ENCODE data around the gene DAGLA.

The DAGLA gene

DNA sequence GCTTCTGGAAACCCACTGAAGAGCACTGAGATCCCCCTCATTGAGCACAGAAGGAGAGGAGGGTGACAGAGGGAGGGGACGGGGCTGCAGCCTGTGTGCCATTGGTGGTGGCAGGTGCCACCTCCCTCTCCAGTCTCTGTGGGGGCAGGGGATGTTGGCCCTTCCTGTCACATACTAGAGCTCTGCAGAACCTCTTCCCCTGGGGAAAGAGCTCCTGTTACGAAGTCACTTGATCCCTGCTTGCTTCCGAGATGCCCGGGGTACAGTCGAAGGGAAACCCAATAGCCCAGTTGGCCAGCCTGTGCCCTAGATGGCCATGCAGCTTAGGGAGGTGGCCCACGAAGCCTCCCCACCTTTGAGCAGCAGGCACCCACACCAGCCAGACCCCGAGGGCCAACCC, 29.4 kb downstream of the DAGLA start:
- DNase-seq (ENCODE audit: low read depth), result no peak

DNA sequence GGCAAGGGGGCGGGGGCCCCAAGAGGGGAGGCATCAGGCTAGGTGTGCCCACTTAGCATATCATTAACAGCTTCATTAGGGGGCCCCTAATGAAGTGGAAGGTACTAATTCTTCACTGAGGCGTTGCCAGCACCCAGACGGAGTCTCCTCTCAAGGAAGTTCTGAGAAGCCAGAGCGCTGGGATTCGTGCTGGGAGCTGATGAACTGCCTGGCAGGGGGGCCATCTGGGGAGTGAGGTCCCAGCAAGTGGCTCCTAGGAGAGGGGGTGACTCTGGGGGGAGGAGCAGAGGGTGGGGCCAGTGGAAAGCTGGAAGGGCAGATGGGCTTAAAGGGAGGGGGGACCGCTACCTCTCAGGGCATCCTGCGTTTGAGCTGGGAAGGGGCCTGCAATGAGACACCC, 29.8 kb downstream of the DAGLA start:
- DNase-seq (ENCODE audit: low read depth), result no peak

DNA sequence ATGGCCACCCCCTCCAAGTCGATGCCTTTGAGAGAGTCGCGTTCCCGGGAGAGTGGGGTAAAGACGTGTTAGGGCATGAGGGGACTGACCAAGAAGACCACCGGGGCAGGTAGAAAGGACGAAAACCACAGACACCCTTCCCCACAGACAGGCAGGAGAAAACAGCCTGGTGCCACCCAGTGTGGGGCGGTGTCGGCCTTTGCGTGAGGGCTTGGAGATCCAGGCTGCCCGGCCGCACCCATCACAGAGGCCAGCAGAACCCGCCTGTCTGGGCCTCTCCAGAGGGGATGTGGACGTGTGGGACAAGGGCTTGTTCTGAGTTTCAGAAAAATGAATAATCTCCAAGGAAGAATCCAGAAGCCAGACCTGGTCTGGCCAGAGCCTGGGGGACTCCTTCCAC, 30.8 kb downstream of the DAGLA start:
- DNase-seq (ENCODE audit: low read depth), result no peak

DNA sequence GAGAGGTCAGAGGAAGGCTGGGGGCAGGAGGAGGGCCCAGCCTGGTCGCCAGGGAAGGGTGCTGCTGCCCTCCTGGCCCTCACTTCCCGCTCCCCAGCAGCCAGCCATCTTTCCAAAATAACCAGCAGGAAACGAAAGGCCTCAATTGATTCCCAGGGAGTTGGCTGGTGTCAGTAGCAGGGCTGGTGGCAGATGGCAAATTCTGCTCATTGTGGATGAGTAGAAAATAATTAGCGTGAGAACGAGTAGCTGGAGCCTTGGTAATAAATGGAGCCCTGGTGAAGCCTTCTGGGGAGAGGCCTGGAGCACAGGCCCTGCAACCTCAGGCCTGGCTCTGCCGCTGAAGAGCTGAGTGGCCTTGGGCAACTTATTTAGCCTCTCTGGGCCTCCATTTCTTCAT, 31.3 kb downstream of the DAGLA start:
- DNase-seq (ENCODE audit: low read depth), result no peak

DNA sequence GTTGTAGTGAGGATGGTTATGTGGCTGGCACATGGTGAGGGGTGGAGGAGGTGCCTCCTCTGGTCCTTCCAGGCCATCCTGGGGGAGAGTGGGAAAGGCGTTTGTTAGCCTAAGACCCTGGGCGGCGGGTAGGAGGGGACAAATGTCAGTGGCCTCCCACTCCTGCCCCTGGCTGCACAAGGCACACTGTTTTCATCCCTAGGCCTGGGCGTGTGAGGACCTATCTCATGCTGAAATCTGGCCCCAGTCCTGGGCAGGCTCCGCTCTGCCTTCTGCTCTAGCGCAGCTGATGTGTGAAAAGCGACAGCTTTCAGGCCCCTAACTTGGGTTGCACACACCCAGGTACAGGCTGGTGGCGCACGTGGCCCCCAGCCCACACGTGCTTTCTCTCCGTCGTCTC, 32.1 kb downstream of the DAGLA start:
- no peak for DNase-seq (ENCODE audit: low read depth)

DNA sequence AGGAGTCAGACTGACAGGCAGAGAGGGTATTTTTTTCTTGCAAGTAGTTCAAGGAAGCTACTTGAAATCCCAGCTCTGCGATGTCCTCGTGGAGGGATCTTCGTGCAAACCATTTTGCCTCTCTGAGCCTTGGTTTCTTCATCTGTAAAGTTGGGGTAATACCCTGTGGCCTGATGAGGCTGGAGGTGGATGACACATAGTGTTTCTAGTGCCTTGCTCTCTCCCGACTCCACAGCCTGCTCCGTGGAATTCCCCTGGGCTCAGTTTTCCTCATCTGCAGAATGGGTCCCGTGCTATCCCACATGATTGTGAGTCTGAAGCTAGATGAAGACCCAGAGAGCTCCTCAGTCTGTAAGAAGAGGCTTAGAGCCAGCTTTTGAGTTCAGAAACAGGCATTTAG, 32.7 kb downstream of the DAGLA start:
- DNase-seq (ENCODE audit: low read depth), result no peak

DNA sequence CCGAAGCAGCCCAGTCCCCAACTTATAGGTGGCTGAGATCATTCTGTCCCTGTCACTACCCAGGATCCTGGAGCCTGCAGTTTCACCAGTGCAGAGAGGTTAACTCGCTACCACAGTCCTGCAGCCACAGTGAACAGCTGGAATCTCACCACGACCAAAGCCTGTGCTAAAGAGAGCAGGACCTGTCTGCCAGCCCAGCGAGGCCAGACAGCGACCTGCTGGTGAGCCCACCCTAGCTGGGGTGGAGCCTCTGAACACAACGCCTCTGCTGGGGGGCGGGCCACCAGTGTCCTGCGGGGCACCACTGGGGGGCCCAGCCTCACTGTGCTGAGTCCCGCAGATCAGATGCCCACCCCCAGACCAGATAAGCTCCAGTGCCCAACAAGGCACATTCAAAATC, 33.3 kb downstream of the DAGLA start:
- DNase-seq (ENCODE audit: low read depth), result no peak

DNA sequence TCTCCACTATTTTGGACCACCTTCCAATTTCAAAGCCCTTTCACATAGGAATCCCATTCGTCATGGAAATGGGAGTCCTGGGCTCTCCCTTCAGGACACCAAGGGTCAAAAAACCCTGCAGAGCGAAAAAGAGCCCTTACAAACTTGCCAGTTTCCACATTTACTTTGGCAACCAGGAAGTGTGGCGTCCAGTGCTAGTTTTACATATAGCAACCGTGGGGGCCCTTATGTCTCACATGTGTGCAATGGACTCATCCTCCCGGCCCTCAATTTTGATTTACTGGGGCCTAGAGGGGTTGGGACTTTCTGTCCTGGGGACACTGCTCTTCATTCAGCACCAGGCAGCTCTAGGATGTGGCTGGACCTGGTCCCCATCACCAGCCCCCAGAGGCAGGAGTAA, 33.7 kb downstream of the DAGLA start:
- DNase-seq (ENCODE audit: low read depth), result no peak

DNA sequence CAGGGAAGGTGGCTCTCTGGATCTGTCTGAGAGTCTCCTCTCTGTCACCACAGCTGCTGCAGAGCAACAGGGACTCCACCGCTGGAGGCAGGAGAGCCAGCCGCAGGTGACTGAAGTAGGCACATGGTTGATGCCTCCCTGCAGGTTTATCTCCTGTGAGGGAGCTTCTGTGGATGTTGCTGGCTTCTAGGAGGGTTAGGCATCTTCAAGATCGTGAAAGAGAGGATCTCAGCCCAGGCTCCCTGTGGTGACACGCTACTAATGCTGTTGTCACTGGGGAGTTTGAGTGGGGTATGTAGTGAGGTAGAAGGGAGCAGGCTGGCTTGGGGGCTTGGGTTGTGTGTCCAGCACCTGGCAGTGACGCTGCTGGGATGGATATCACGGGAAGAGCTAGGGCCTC, 34.1 kb downstream of the DAGLA start:
- DNase-seq (ENCODE audit: low read depth), result no peak

DNA sequence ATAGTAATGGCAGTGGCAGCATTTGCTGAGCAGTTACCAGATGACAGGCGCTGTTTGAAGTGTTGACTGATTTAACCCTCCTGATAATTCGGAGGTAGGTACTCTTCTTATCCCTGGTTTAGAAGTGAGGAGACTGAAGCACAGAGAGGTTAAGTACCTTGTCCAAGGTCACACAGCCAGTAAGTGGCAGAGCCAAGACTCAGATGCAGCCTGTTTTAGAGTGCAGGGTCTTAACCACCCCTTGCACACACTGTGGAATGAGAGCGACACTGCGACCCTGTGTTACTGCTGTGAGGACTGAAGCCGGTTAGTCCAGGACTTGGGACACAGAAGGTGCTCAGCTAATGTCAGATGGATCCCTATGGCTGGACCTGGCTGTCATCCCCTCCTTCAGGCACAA, 34.7 kb downstream of the DAGLA start:
- no peak for DNase-seq (ENCODE audit: low read depth)

DNA sequence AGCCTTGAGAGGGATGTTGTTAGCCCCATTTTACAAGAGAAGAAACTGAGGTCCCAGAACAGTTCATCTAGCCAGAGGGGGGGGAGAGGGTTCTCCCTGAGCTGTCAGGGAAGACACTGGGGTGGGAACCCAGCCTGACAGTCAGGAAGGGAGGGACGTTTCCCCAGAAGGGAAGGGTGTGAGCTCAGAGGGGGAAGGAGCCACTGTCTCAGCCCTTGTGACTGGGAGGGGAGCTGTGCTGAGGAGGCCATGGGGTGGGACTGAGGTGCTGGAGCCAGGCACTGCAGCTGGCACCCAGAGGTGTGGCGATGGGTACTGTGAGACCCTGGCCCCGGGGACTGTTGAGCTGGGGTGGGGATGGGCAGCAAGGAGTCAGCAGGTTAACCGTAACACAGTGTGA, 35.7 kb downstream of the DAGLA start:
- no peak for DNase-seq (ENCODE audit: low read depth)

DNA sequence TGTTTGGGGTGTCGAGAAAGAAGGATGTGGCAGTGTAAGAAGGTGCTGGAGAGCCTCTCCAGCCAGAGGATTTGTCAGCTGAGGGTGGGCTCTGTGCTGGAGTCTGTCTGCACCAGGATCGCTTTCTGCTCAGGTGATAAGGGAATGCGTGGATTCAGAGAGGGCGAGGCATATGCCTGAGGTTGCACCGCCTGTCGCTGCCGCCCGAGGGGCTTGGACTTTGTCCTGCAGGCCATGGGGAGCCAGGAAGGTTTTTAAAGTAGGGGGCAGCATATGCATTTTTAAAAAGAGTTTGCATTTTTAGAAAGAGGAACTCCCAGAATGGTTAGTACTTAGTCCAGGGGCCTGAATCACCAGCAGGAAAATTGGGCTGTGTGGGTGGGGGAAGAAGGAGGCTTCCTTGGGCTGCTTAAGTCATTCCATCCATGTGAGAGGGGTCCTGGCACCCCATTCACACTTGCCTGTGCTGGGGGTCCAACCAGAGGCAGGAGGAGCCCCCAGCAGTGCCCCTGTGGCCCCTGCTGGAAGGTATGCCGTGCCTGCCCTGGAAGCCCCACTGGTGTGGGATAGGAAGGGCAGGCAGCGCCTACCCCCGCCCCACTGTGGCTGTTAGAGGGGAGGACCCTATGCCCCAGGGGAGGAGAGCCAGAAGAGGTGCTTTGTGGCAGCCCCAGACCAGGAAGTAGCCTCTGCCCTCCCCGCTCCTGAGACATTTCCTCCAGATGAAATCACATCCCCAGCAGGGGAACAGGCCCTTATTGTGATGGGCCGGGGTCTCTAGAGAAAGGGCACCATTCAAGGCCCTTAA, 36.5 kb downstream of the DAGLA start:
- DNase-seq (ENCODE audit: low read depth), result no peak

DNA sequence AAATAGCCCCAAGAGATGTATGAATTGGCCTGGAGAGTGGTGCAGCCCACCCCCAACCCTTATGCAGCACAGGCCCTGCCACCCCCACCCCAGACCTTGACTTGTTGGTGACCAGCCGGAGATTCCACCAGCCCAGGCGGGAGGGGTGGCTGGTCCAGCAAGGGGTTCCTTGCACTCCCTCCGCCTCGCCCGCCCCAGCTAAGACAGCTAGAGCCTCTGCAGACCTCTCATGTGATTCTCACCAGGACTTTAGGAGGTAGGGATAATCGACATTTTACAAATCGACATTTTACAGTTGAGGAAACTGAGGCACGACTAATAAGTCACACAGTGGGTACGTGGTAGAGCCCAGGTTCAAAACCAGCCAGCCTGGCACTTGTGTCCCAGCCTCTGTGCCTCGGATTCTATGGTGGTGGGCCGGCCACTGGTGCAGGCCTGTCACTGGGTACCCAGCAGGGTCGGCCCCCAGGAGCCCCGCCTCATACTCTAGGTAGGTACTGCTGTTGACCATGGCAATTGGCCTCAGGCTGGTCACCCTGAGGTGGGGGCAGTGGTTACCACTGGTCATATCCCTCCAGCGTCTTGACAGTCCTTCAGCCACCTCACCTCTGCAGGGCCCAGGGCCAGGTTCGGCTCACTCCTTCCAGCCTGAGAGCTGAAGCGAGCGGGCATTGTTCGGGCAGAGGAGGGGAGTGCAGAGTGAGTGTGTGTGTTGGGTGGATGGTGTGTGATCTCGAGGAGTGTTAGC, 37.3 kb downstream of the DAGLA start:
- DNase-seq (ENCODE audit: low read depth), result no peak

DNA sequence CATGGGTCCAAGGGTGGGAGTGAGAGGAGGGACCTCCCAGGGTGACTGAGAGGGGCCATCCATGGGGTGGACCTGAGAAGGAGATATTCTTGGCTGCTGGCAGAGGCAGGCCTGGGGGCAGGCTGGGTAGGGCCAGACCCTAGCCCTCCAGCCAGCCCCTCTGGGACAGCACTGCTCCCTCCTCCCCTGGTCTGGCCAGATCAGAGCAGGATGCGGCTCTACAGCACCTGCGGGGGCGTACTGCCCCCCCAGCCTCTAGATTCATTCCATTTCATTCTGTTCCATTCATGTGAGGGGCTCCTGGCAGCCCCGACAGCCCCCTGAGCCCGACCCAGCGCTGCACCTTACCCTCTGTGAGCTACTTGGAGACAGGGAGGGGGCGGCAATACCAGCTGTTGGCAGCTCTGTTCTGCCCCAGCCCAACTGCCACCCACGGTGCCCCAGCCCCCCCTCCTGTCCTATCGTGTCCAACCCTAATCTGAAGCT, 37.9 kb downstream of the DAGLA start:
- DNase-seq (ENCODE audit: low read depth), result no peak

DNA sequence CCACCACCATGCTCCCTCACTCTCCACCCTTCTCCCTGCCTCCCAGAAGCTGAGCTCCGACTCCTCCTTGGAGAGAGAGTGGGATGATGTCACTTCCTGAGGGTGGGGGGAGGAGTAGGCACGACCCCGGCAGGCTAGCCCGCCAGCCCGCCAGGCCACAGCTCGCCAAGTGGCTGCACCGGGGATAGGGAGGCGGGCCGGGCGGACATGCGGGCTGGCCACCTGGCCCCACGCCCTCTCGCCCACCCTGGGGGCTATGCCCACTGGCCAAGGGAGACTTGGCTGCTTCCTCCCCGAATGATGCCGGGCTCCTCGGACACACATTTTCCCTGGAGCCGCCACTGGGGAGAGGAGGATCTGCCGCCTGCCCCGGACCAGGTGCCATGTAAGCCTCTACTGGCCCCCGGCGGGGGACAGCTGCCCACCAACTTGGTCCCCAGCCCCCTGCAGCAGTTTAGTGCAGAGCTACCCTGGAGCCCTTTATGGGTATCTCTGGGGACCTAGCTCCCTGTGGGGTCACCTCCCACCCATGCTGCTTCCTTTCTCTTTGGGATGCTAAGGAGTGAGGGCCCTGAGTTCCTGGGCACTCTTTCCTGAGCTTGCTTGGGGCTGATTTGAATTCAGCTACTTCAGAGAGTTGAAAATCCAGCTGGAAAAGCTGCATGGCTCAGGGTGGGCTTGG, 38.6 kb downstream of the DAGLA start:
- no peak for DNase-seq (ENCODE audit: low read depth)

DNA sequence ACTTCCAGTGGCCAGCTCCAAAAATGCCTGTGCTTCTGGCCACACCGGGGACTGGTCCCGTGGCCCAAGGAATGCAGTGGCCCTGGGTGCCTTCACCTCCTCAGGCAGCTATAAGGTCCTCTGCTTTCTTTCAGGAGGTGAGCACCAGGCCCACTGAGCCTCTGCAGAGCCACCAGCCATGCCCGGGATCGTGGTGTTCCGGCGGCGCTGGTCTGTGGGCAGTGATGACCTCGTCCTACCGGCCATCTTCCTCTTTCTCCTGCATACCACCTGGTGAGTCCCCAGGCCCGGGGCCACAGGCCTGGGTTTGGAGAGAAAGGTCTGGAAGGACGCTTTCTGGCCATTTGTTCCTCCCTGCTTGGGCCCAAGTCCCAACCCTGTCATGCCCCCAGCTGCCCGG, 39.8 kb downstream of the DAGLA start:
- no peak for DNase-seq (ENCODE audit: low read depth)

DNA sequence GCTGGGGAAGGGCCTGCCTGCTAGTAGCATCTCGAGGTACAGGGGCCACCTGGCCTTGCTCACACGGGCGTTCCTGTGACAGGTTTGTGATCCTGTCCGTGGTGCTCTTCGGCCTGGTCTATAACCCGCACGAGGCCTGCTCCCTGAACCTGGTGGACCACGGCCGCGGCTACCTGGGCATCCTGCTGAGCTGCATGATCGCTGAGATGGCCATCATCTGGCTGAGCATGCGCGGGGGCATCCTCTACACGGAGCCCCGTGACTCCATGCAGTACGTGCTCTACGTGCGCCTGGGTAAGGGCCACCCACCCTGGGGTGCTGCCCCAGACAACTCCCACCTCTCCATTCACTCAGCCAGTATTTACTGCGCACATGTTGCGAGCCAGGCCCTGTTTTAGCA, 40.4 kb downstream of the DAGLA start:
- DNase-seq (ENCODE audit: low read depth), result no peak

DNA sequence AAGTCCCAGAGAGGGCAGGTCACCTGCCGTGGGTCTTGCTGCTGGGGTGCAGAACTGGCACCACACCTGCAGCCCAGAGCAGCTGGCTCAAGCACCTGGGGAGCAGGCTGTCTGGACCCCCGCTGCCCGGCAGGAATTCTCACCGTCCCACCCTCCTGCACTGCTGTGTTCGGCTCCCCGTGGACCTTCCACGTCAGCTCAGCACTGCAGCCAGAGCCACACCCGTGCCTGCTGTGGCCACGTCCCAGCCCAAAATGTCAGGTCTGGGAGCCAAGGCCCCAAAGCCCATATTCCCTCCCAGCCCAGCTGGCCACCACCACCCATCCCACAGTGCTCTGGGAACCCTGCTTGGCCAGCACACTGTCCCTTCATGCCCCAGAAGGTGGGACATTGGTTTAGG, 44.2 kb downstream of the DAGLA start:
- no peak for DNase-seq (ENCODE audit: low read depth)

DNA sequence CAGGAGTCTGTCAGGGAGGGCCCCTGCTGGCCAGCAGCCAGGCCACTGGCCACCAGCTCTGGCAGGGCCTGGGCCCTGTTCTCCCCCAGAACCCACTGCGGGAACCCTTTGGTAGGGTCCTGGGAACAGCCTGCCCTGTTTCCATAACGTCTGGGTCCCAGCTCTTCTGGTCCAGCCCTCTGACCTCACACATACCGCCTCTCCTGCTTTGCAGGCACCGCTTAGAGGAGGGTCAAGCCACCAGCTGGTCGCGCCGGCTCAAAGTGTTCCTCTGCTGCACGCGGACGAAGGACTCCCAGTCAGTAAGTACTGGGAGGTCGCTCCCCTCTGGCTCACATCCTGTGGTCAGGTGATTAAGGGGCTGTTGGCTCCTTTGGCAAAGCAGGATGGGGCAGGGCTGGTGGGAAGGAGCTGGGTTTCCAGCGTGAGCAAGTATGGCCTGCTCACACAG, 45.6 kb downstream of the DAGLA start:
- DNase-seq (ENCODE audit: low read depth), result no peak

DNA sequence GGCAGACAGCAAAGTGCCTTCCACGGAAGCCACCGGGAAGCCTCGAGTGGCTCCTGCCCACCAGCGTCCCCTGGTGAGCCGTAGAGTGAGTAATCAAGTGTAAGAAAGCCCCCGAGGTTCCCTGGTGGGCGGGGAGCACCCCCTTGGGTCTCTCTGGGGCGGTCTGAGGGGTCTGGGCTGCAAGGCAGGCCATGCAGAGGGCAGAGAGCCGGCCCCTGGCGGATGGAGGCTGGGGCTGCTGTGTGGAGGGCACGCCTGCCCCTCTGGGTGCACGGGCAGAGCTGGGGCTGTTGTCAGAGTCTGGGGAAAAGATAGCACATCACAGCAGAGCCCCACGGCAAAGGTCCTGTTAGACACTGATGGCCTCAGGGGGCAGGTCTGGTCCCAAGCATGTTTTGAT, 46.6 kb downstream of the DAGLA start:
- no peak for DNase-seq (ENCODE audit: low read depth)

DNA sequence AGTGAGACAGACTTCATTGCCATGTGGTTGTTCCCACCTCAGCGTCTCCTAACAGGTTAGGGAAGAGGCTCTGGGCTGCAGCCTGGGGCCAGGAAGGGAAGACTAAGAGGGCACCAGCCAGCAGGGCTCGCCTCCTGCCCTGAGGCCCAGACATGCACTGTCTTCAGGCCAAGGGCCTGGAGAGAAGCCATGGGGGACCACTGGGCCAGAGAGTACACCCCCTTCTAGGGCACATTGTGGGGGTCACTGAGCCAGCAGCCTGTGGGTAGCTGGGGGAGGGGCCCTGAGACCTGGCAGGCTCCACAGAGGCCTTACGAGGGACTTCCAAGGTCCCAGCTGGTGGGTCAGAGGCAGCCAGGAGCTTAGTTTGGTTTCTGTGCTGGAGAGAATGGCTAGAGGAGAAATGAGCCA, 47.2 kb downstream of the DAGLA start:
- no peak for DNase-seq (ENCODE audit: low read depth)

DNA sequence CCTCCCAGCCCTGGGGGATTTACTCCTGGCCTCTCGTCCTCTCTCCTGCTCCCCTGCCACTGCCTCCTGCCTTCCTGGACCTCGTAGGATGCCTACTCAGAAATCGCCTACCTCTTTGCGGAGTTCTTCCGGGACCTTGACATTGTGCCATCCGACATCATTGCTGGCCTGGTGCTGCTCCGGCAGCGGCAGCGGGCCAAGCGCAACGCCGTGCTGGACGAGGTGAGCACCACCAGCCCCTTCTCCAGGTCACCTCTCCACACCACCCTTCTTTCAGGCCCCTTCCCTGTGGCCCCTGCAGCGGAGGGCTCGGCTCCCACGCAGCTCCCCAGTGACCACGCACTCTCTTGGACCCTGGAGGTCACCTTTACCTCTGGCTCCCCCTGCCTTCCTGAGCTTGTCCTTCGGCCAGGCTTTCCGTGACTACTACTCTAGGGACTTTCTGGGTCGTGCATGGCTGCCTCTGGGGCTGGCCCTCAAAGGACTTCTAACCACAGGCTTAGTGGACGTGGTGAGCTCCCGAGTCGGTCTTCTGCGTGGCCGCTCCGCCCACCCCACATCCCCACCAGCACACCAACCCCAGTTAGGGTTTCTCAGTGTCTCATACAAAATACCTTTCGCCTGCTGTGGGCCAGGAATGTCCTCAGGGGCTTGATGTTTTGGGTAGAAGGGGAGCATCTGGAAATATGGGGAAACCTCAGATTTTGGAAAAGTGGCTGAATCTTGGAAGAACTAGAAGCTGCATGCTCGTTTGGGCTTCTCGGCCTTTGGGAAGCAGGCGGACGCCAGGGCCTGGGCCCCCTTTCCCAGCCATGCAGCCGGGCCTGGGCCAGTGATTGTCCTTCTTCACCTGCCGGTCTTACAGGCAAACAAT, 48.1 kb downstream of the DAGLA start:
- DNase-seq (ENCODE audit: low read depth), result no peak

All from stimulated activated CD4-positive, alpha-beta T cell treated with anti-CD3 and anti-CD28 coated beads, Interleukin-2, amount 100 ng/mL, for 4 hours (primary cell).